Measurements from ENCODE around the gene RNF144B.

DNA sequence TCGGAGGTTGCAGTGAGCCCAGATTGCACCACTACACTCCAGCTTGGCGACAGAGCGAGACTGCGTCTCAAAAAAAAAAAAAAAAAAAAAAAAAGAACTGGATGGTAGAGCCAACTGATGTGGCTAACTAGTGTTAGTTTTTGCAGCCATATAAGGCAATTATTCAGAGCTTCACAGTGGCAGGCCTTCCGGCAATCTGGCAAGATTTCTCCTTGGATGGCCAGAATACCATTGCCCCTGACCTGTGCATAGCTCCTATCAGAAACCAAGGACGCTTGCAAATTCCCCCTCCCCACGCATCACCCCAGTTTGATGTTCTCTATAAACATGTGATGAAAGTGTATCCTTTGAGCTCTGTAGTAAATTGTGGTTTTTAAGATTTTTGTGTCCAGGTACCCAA, 127.0 kb downstream of the RNF144B start:
- TF ChIP-seq, protein P1, sequence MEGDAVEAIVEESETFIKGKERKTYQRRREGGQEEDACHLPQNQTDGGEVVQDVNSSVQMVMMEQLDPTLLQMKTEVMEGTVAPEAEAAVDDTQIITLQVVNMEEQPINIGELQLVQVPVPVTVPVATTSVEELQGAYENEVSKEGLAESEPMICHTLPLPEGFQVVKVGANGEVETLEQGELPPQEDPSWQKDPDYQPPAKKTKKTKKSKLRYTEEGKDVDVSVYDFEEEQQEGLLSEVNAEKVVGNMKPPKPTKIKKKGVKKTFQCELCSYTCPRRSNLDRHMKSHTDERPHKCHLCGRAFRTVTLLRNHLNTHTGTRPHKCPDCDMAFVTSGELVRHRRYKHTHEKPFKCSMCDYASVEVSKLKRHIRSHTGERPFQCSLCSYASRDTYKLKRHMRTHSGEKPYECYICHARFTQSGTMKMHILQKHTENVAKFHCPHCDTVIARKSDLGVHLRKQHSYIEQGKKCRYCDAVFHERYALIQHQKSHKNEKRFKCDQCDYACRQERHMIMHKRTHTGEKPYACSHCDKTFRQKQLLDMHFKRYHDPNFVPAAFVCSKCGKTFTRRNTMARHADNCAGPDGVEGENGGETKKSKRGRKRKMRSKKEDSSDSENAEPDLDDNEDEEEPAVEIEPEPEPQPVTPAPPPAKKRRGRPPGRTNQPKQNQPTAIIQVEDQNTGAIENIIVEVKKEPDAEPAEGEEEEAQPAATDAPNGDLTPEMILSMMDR (IDR thresholded peaks at IDR 0.05; ENCODE audit: insufficient read depth, low read depth, low read length), result no peak
- TF ChIP-seq EZH2 (IDR thresholded peaks at IDR 0.05; ENCODE audit: insufficient read depth, low read length), result no peak

Data from astrocyte (in vitro differentiated cells and primary cell).